C1 segment of cervical spinal cord (tissue), 14 donors: ENCODE data around the gene C10orf67.

Source experiments
- DNase-seq, 14 donors: peaks; one replicate each; lab custom pipeline; 2025; lab: John Stamatoyannopoulos, UW

The C10orf67 gene

GRCh38 chr10:23174074-23174976 lies 170.3 kb downstream of the C10orf67 start:
- no peak for DNase-seq

DNA sequence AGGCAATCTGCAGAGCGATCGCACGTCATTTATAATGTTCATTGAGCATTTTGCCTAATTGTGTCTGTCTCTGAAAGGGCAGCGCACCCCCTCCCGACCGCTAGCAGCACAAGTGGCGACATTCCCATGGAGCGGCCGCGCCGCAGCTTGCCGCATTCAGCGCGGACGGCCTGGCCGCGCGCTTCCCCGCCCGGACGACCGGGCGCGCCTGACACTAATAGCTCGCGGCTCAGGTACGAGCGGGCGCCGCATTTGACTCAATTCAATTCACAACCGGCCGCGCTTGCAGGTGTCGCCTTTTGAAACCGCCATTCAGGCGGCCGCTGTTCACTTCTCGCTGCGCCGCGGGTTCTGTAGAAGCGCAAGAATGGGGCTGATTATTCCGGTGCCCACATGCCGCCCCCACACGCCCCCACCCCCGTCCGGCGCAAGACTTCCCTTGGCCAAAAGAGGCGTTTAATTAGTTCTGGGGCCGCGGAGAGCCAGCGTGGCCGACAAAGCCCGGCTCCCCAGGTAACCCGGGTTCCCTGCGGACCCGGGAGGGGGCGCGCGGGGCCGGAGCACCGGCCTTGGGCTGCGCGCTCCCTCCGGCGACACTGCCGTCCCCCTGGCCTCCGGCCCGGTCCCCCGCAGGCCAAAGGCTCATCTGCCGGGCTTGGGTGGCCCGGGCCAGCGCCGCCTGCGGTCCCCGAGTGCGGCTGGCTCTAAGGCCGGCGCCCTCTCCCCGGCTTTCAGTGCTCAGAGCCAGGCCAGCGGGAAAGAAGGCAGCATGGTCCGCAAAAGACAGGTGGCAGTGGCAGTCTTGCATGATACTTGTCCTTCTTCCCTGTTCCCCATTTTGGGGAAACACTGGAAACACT lies 171.2 kb downstream of the C10orf67 start:
- no peak for DNase-seq

DNA sequence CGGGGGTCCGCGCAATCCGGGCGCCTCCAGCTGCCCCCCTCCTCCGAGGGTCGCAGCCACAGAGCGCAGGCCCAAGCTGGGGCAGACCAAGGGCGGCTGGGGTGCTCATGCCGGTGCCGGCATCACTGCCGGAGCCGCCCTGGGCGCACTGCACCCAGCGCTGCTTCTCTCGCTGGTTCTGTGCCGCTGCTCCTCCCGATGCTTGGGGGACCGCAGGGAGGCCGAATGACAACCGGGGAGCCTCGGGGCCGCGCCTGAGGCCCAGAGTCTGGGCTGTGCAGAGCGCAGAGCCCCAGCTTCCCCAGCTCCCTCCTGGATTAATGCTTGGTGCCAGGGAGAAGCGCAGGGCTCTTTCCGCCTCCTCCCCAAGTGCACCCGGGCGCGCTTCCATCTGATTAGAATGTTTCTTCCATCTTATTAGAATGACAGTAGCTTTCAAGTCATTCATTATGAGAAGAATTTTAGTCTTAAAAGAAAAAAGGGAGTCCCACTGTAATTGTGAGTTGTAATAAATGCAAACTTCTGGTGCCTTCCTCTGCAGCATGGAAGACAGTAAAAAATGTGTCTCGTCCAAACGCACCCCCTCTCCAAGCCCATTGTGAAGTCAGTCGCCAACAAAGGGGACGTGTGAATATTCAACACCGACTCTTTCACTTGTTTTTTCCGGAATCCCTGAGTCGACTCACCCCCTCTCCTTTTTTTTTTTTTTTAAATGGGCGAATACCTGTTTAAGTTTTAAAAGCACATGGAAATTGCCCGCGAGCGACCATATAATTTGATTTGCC lies 172.0 kb downstream of the C10orf67 start:
- DNase-seq: no peak

GRCh38 chr10:23171232-23171876 lies 173.2 kb downstream of the C10orf67 start:
- no peak for DNase-seq

GRCh38 chr10:23158370-23158769 lies 186.2 kb downstream of the C10orf67 start:
- DNase-seq: peak in 8 of 14 donors; percentile 3 to 41 (median 18)

GRCh38 chr10:23157691-23158369 lies 186.8 kb downstream of the C10orf67 start:
- DNase-seq: peak in 1 of 14 donors; percentile 41

DNA sequence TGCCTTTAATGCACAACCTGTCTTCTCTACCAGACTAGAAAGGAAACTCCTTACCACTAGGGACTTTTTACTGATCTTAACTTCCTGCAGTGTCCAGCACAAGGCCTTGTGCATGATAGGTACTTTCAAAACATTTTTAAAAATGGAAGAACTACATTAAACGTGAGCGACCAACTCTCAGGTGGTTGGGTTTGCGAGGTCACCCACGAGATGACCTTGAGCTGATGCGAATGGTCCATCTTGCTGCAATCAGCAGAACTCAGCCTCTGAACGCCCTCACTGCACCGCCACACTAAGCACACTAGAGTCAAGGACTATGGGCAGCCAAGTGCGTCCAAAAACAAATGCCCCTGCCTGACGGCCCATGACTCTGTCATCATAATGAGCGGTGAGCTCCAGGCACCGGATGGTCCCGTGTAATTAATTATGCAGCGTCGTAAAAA lies 187.3 kb downstream of the C10orf67 start:
- no peak for DNase-seq

DNA sequence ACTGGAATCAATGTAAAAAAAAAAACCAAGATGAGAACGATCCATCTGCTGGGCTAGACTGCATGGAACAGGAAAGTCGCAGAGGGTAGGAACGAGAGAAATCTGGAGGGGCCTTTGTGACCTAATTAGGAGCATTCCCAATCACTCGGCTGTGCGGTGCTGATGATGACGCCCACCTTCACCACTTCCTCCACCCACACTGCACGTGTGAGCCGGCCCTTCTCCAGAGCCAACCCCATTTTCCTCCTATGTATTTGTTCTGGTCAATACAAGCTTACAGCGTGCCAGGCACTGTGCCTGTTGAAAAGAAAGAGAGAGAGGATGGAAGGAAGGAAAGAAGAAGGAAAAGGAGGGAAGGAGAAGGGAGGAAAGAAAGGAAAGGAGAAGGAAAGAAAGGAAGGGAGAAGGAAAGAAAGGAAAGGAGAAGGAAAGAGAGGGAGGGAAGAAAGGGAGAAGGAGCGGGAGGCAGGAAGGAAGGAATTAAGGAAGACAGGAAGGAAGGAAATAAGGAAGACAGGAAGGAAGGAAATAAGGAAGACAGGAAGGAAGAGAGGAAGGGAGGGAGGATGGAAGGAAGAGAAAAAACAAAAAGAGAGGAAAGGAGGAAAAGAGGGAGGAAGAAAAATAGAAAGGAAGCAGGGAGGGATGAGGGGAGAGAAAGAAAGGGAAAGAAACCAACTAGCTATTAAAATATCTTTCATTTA lies 188.0 kb downstream of the C10orf67 start:
- no peak for DNase-seq

- no peak for DNase-seq
These were observed 189.4 kb downstream of the C10orf67 start for GRCh38 chr10:23155169-23155568.
